K562 (cell line): ENCODE results near the gene MOAP1. TPM values are rescaled to one million over a fixed set of nuclear protein-coding genes. Genes with fewer than 3 reads are reported as not detected.

Experiments
- ATAC-seq: fragments of 200-7000 bp; cut with Tn5 transposase; 3 replicates; pipeline ENCODE4 v1.9.1; 2020; ENCODE audit warnings: moderate library complexity
- Bru-seq: library from RNA; stranded (reverse); fragments of 400-500 nt; gene quantifications from one replicate; lab custom pipeline; 2021; lab: Mats Ljungman, UMichigan
- BruChase-seq, 2 experiments: library from RNA; stranded (reverse); fragments of 400-500 nt; gene quantifications; one replicate each; lab custom pipeline; 2021; lab: Mats Ljungman, UMichigan
- BruUV-seq: library from RNA; stranded (reverse); fragments of 400-500 nt; replicated peaks from 2 replicates; lab custom pipeline; 2021; lab: Mats Ljungman, UMichigan
- CTCF ChIA-PET: fragments of 300-600 bp; formaldehyde crosslinking; extraction: SDS; loops from one replicate; lab custom pipeline; 2021; ENCODE audit warnings: low intra/inter-chr PET ratio; lab: Yijun Ruan, JAX
- POLR2A ChIA-PET: fragments of 300-600, 350-650 bp; sonication (Branson Sonifier 250); formaldehyde crosslinking; extraction: SDS; loops from one replicate; lab custom pipeline; 2021; ENCODE audit warnings: antibody characterized with exemption, inconsistent platforms; lab: Yijun Ruan, JAX
- DNase-seq, 4 experiments: peaks; one replicate each; pipeline versions ENCODE4 v3.0.0 to v3.0.0-alpha.2; 2011 to 2018; ENCODE audit warnings: low spot score in 3 of 4, mixed read lengths in 3 of 4; ENCODE audit errors: extremely low read depth in 1 of 4
- FAIRE-seq: peaks from 2 replicates; lab custom pipeline; 2011; peaks lifted over from hg19 to GRCh38; lab: Jason Lieb, UNC
- H2AFZ ChIP-seq: 2 replicates; pipeline ENCODE4 v1.6.0; 2011; ENCODE audit warnings: low read depth, low read length, control low read depth, inconsistent platforms
- H3K27ac ChIP-seq: fragments of 200-600 bp; 3 replicates; pipeline ENCODE4 v1.8.0; 2011; ENCODE audit warnings: low read depth, mild to moderate bottlenecking, control low read depth, inconsistent platforms, low read length, moderate library complexity, mixed read lengths; ENCODE audit errors: extremely low read depth
- H3K27me3 ChIP-seq, 2 experiments: fragments of 300-600 bp in 1 of 2; 2 replicates in 1 of 2; 3 replicates in 1 of 2; pipeline versions ENCODE4 v1.6.0 to v1.8.0; 2011; ENCODE audit warnings: inconsistent platforms in 2 of 2, low read length in 2 of 2, mild to moderate bottlenecking in 1 of 2, mixed read lengths in 1 of 2, moderate library complexity in 1 of 2; ENCODE audit not compliant: control insufficient read depth in 2 of 2, insufficient read depth in 2 of 2
- H3K36me3 ChIP-seq: fragments of 300-600 bp; 3 replicates; pipeline ENCODE4 v1.8.0; 2011; ENCODE audit warnings: mild to moderate bottlenecking, low read length, inconsistent platforms; ENCODE audit not compliant: control insufficient read depth, insufficient read depth
- H3K4me1 ChIP-seq, 2 experiments: fragments of 200-600 bp in 1 of 2; replicated peaks in 1 of 2; 2 replicates in 1 of 2; 3 replicates in 1 of 2; pipeline versions ENCODE4 v1.5.1 to v1.8.0; 2011; ENCODE audit warnings: inconsistent platforms in 2 of 2, low read length in 2 of 2, mild to moderate bottlenecking in 1 of 2, mixed read lengths in 1 of 2, moderate library complexity in 1 of 2; ENCODE audit not compliant: control insufficient read depth in 2 of 2, insufficient read depth in 2 of 2
- H3K4me2 ChIP-seq: 2 replicates; pipeline ENCODE4 v1.6.1; 2011; ENCODE audit warnings: low read length, control low read depth, inconsistent platforms, mixed read lengths; ENCODE audit not compliant: insufficient read depth
- H3K4me3 ChIP-seq: fragments of 200-600 bp; sonication (generic), shearing (Covaris generic); 2 replicates; pipeline ENCODE4 v1.5.1; 2016; ENCODE audit warnings: control low read depth, inconsistent platforms
- H3K79me2 ChIP-seq: fragments of 200-600 bp; 3 replicates; pipeline ENCODE4 v1.8.0; 2011; ENCODE audit warnings: low read length, inconsistent platforms; ENCODE audit not compliant: control insufficient read depth, insufficient read depth
- H3K9ac ChIP-seq, 2 experiments: 2 replicates each; pipeline versions ENCODE4 v1.6.0 to v1.6.1; 2011; ENCODE audit warnings: low read depth in 2 of 2, low read length in 2 of 2, control low read depth in 1 of 2, inconsistent platforms in 1 of 2, mild to moderate bottlenecking in 1 of 2, mixed read lengths in 1 of 2; ENCODE audit not compliant: insufficient read depth in 1 of 2
- H3K9me1 ChIP-seq: one replicate; pipeline ENCODE4 v1.6.0; 2011; ENCODE audit warnings: inconsistent platforms, mild to moderate bottlenecking, low read length, moderate library complexity; ENCODE audit not compliant: control insufficient read depth, insufficient read depth
- H3K9me3 ChIP-seq: replicated peaks from 2 replicates; pipeline ENCODE4 v1.5.1; 2011; ENCODE audit warnings: low read depth, low read length, inconsistent platforms; ENCODE audit not compliant: control insufficient read depth, insufficient read depth
- H4K20me1 ChIP-seq: replicated peaks from 2 replicates; pipeline ENCODE4 v1.6.1; 2011; ENCODE audit warnings: low read length, inconsistent platforms, mixed read lengths; ENCODE audit not compliant: control insufficient read depth, insufficient read depth
- CXXC5 ChIP-seq: fragments of 250-450 bp; sonication (Bioruptor Pico); IDR thresholded peaks from 2 replicates; pipeline ENCODE4 v1.8.0; 2022; ENCODE audit warnings: inconsistent platforms, mild to moderate bottlenecking, moderate library complexity
- GABPB1 ChIP-seq: sonication (generic); formaldehyde crosslinking; IDR thresholded peaks from 2 replicates; pipeline ENCODE4 v1.8.0; 2022; ENCODE audit warnings: mild to moderate bottlenecking, missing genetic modification reagents
- JUND ChIP-seq, 2 experiments: IDR thresholded peaks; 2 replicates in 1 of 2; 3 replicates in 1 of 2; pipeline ENCODE4 v1.6.1; 2011; ENCODE audit warnings: borderline replicate concordance in 2 of 2, low read depth in 2 of 2, low read length in 2 of 2, improper control_type of control experiment in 1 of 2, missing biosample characterization in 1 of 2, missing genetic modification characterization in 1 of 2, missing genetic modification reagents in 1 of 2
- RNF2 ChIP-seq: sonication (generic); IDR thresholded peaks from 2 replicates; pipeline ENCODE4 v1.6.1; 2016
- U2AF2 ChIP-seq: fragments of 200-400 bp; formaldehyde crosslinking; optimal IDR thresholded peaks from 2 replicates; pipeline ENCODE3; 2017; ENCODE audit warnings: low read depth, mild to moderate bottlenecking, low read length
- ZBTB11 ChIP-seq, 3 experiments: fragments of 200-800 bp in 1 of 3; fragments of 250-450 bp in 1 of 3; fragments of 450-650 bp in 1 of 3; sonication (Bioruptor Pico) in 1 of 3; sonication (Bioruptor generic) in 1 of 3; formaldehyde crosslinking in 1 of 3; IDR thresholded peaks; 2 replicates each; pipeline versions ENCODE4 v1.6.1 to v1.8.0; 2016 to 2022; ENCODE audit warnings: mild to moderate bottlenecking in 2 of 3, missing genetic modification characterization in 2 of 3, missing compliant biosample characterization in 1 of 3, moderate library complexity in 1 of 3
- ZNF639 ChIP-seq, 2 experiments: fragments of 200-800 bp in 1 of 2; sonication (Bioruptor generic) in 1 of 2; sonication (generic) in 1 of 2; formaldehyde crosslinking in 1 of 2; IDR thresholded peaks in 1 of 2; conservative IDR thresholded peaks in 1 of 2; 2 replicates each; pipeline versions ENCODE4 v1.5.0 to v1.6.1; 2016 to 2020; ENCODE audit warnings: missing compliant biosample characterization in 1 of 2, missing genetic modification characterization in 1 of 2, missing genetic modification reagents in 1 of 2
- WGBS: fragments of 100-300 bp; shearing (Covaris generic); methylation state at CpG from one replicate; pipeline ENCODE4 v1.1.6; 2016; ENCODE audit warnings: low coverage, mixed read lengths; ENCODE audit not compliant: insufficient coverage; ENCODE audit errors: missing lambda C conversion rate; 5-methylcytosine and 5-hydroxymethylcytosine counted together
- in situ Hi-C: fragments of 300-500 bp; cut with MboI; formaldehyde crosslinking; loops from 4 replicates; pipeline ENCODE4 v1.15.0; 2018; ENCODE audit warnings: inconsistent platforms, mixed read lengths
- intact Hi-C: fragments of 100-400 bp; cut with micrococcal nuclease; formaldehyde crosslinking; loops from 2 replicates; pipeline ENCODE4 v1.14.2; 2022
- long read RNA-seq, 3 experiments: library from polyadenylated mRNA in 2 of 3; library from RNA in 1 of 3; unstranded in 2 of 3; stranded (forward) in 1 of 3; transcript quantifications; one replicate each; pipeline ENCODE4 v2.0.0, GENCODE V29; 2019 to 2022
- polyA minus RNA-seq, 3 experiments: library from RNA; depleted of rRNA, polyadenylated mRNA; stranded (reverse); fragments of >200 nt; gene quantifications; 2 replicates each; pipeline ENCODE4 v1.2.3, GENCODE V29; 2011
- polyA plus RNA-seq, 8 experiments: library from polyadenylated mRNA; depleted of rRNA in 4 of 8; stranded (reverse) in 5 of 8; unstranded in 3 of 8; fragments of >200 nt; fragmentation: Nextera tagmentation in 2 of 8; fragmentation: Illumina TruSeq in 1 of 8; extraction: Ambion mirVana in 2 of 8; extraction: Trizol in 1 of 8; gene quantifications; 2 replicates each; pipeline versions ENCODE4 v1.2.1 to v1.2.3, GENCODE V29; 2011 to 2014; ENCODE audit warnings: inconsistent platforms in 1 of 8, missing spikeins in 1 of 8
- total RNA-seq, 7 experiments: library from RNA; depleted of rRNA in 6 of 7; stranded (reverse); fragments of >200 nt in 6 of 7; fragmentation: Illumina TruSeq in 2 of 7; extraction: Trizol in 2 of 7; gene quantifications; 2 replicates each; pipeline versions ENCODE4 v1.2.1 to v1.2.3, GENCODE V29; 2011 to 2021; ENCODE audit warnings: low replicate concordance in 1 of 7

MOAP1 gene
- 6.4 and 7.2 TPM in 2 replicates for total RNA-seq (2011; cell fraction: chromatin; rRNA removed; ENCODE audit: low replicate concordance)
- total RNA-seq (2011; cell fraction: nucleolus; rRNA removed) = 6.2 and 8.7 TPM in 2 replicates
- 9.8 and 11.3 TPM in 2 replicates for total RNA-seq (2011; cell fraction: nucleoplasm; rRNA removed)
- total RNA-seq (2014; rRNA removed) (5.8 and 7.2 TPM in 2 replicates), total RNA-seq (2014; rRNA removed; fragmentation: Illumina TruSeq; extraction: Trizol) (7.4 and 7.9 TPM in 2 replicates), total RNA-seq (2015; rRNA removed; fragmentation: Illumina TruSeq; extraction: Trizol) (5.2 and 6.0 TPM in 2 replicates), total RNA-seq (2021) (6.6 and 6.7 TPM in 2 replicates), polyA plus RNA-seq (2011; rRNA removed) (10.4 and 14.4 TPM in 2 replicates), polyA plus RNA-seq (2014; fragmentation: Illumina TruSeq; extraction: Trizol) (5.5 and 5.8 TPM in 2 replicates), polyA plus RNA-seq (2014; fragmentation: Nextera tagmentation; extraction: Ambion mirVana) (1 to 10 TPM; 1.5 to 2.6 TPM), polyA plus RNA-seq (2014; rRNA removed) (8.2 and 9.4 TPM in 2 replicates), polyA minus RNA-seq (2011; rRNA and poly(A)+ RNA removed) (5.2 and 6.5 TPM in 2 replicates), Bru-seq, nascent RNA (percentile 83 among the genes with signal in this experiment), BruChase-seq, experiment 1, labeled RNA remaining after a 2-hour chase (percentile 85 among the genes with signal in this experiment), BruChase-seq, experiment 2, labeled RNA remaining after a 6-hour chase (percentile 86 among the genes with signal in this experiment)
- 9.7 and 12.3 TPM in 2 replicates for polyA plus RNA-seq (2011; cell fraction: cytosol; rRNA removed)
- 4.8 and 6.2 TPM in 2 replicates for polyA plus RNA-seq (2011; cell fraction: nucleus; rRNA removed)
- polyA plus RNA-seq (2012) = 6.7 and 11.8 TPM in 2 replicates
- polyA minus RNA-seq (2011; cell fraction: cytosol; rRNA and poly(A)+ RNA removed) = 2.9 and 3.2 TPM in 2 replicates
- polyA minus RNA-seq (2011; cell fraction: nucleus; rRNA and poly(A)+ RNA removed) = 3.2 and 4.3 TPM in 2 replicates
- long read RNA-seq, experiment 1, transcript MOAP1-201 (3 exons, 2,441 nt) = major isoform, 25 of 30 reads
- long read RNA-seq, experiment 1, partial matches to known transcripts = 3 of 30 reads
- long read RNA-seq, experiment 1, other reads (novel, unspliced or antisense) = 0 of 30 reads
- long read RNA-seq, experiment 2, partial matches to known transcripts = 2 of 5 reads
- long read RNA-seq, experiment 2, other reads (novel, unspliced or antisense) = 0 of 5 reads
- long read RNA-seq, experiment 3, partial matches to known transcripts = 0 of 3 reads
- long read RNA-seq, experiment 3, other reads (novel, unspliced or antisense) = 0 of 3 reads

GRCh38 chr14:93184391-93185348, at the start of gene MOAP1, which contains the start of gene LYSET:
Gene MOAP1, minus strand, starts transcription at chr14:93184897. Its CDS starts 655 bp downstream, at chr14:93184242.
Gene LYSET, plus strand, starts transcription at chr14:93185317. Its CDS starts 89 bp downstream, at chr14:93185406.
- H3K9me1 ChIP-seq = no peaks in the 10 kb centered on the region
- ATAC-seq (peak; percentile 95), FAIRE-seq (no peak), DNase-seq (peak; percentile 83 to 87 (median 87))
- peaks cover 16% of the 10 kb centered on the region for H3K79me2 ChIP-seq
- H3K9ac ChIP-seq = peak within 1 kb of the TSS; percentile 72 to 90
- intact Hi-C loops = no loop called here
- H3K4me2 ChIP-seq = peak within 1 kb of the TSS; percentile 90
- H2AFZ ChIP-seq = peak within 1 kb of the TSS; percentile 94
- no TSS peak for BruUV-seq
- peak within 1 kb of the TSS; percentile 85; the same call in 2 of the 3 replicates for H3K27ac ChIP-seq
- H3K4me1 ChIP-seq = peaks cover 6 to 15% of the 10 kb centered on the region in 2 experiments; a peak in 3 of 5 replicates
- POLR2A ChIA-PET = interaction anchor here (0.8 to 1.4 kb wide), 7 partner anchors 8 to 1199 kb away, joined by 3 to 5 read pairs (median 3); no protein-coding TSS in a partner anchor
- CTCF ChIA-PET = interaction anchor here (0.6 kb wide), 1 partner anchor 72 kb away, joined by 3 read pairs; no protein-coding TSS in a partner anchor
- H3K36me3 ChIP-seq = peaks cover 22% of the 10 kb centered on the region; the same call in 1 of the 3 replicates
- H3K27me3 ChIP-seq = no peaks in the 10 kb centered on the region
- WGBS = 2% methylated on average over 26 of the region's 124 CpGs
- H3K4me3 ChIP-seq = peak within 1 kb of the TSS; percentile 88
- no peaks in the 10 kb centered on the region for H4K20me1 ChIP-seq
- H3K9me3 ChIP-seq = no peaks in the 10 kb centered on the region
- in situ Hi-C loops = no loop called here
- TF ChIP-seq U2AF2 (no peak), JUND (IDR thresholded peaks at IDR 0.05; ENCODE audit: borderline replicate concordance, low read depth, low read length) (peak; percentile 20; the same call in 1 of the 2 replicates), JUND (tag; IDR thresholded peaks at IDR 0.05; ENCODE audit: borderline replicate concordance, low read depth, low read length) (no peak), CXXC5 (CRISPR knock-in tag) (peak; percentile 76), RNF2 (no peak), ZBTB11 (CRISPR knock-in tag; IDR thresholded peaks at IDR 0.05) (peak; percentile 11 to 92 (median 44); a peak in 4 of 6 replicates), GABPB1 (CRISPR knock-in tag) (peak; percentile 48), ZNF639 (CRISPR knock-in tag; conservative IDR thresholded peaks at IDR 0.05 in 1 of 2, IDR thresholded peaks at IDR 0.05 in 1 of 2) (peak in 1 of 2 experiments; percentile 90; a peak in 2 of 4 replicates)
